ENCODE data around the gene PIK3C3. TPM values are rescaled to one million over a fixed set of nuclear protein-coding genes. Genes with fewer than 3 reads are reported as not detected.

PIK3C3 gene
- total RNA-seq, 4 donors from 2014 or later, result 35.5 to 54.7 (median 39.6) TPM

DNA sequence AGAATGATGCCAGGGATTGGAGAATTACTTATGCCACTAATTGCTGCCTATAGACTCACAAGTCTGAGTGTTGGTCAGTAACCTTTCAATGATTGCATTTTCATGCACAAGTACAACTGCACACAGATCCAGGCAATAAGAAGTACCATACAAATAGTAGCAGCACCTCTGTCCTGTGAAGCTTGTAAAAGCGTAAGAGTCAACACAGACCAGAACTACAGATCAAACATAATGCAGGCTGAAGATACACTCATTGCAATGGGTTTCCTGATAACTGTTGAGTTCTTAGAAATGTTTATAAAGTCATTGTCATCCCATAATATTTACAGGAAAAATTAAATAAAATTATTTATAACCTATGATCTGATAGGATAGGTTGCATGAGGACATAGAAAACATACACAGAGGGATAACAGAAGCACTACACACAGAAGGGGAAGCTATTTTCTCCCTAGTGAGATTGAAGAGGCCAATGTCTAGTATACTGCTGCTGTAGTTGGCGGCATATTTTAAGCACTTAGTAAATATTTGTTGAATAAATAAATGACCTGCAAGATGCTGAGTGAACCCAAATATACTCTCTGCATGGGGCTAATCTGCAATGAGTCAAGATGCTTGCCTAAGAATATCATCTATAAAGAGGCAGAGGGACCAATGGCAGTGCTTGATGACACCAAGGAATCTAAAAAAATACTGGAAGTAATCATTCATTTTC is 5.7 kb upstream of the PIK3C3 start:
- no peak for TF ChIP-seq POLR2A (IDR thresholded peaks at IDR 0.05)
- TF ChIP-seq, protein P1, sequence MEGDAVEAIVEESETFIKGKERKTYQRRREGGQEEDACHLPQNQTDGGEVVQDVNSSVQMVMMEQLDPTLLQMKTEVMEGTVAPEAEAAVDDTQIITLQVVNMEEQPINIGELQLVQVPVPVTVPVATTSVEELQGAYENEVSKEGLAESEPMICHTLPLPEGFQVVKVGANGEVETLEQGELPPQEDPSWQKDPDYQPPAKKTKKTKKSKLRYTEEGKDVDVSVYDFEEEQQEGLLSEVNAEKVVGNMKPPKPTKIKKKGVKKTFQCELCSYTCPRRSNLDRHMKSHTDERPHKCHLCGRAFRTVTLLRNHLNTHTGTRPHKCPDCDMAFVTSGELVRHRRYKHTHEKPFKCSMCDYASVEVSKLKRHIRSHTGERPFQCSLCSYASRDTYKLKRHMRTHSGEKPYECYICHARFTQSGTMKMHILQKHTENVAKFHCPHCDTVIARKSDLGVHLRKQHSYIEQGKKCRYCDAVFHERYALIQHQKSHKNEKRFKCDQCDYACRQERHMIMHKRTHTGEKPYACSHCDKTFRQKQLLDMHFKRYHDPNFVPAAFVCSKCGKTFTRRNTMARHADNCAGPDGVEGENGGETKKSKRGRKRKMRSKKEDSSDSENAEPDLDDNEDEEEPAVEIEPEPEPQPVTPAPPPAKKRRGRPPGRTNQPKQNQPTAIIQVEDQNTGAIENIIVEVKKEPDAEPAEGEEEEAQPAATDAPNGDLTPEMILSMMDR (IDR thresholded peaks at IDR 0.05), result no peak
- no peak for DNase-seq (ENCODE audit: low spot score in 2 of 2)
- intact Hi-C loops (cut with DNase I; ENCODE audit: low total_unique reads), result no loop called here
- no peak overlapping the region for H3K4me3 ChIP-seq (ENCODE audit: low read depth, poor library complexity, severe bottlenecking)
- WGBS, 2 donors, result 95 to 100% methylated on average over 2 of the region's 2 CpGs

DNA sequence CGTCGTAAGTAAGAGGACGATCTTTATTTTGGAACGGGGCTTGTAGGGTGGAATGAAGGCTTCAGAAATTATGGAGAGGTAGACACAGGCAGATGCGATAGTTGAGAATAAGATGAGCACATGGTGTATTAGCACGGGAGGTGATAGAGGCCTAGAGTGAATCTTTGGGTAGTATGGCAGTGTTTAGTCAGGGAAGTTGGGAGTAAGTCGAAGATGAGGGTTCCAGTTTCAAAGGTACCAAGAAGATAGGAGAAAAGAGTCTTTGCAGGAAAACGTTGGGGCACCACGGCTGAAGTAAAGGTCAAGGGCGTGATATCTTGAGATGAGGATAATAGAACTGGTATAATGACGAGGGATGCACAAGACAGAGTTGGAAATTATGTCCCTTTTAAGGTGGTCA is 654 bp downstream of the PIK3C3 start:
- 7 to 9% methylated on average over 11 of the region's 11 CpGs for WGBS, 2 donors
- intact Hi-C loops (cut with DNase I; ENCODE audit: low total_unique reads), result no loop called here
- TF ChIP-seq, protein P1 (IDR thresholded peaks at IDR 0.05), result no peak
- TF ChIP-seq POLR2A (IDR thresholded peaks at IDR 0.05), result no peak
- DNase-seq (ENCODE audit: low spot score in 2 of 2), result no peak
- H3K4me3 ChIP-seq (ENCODE audit: low read depth, poor library complexity, severe bottlenecking), result peak overlapping the region; percentile 97

DNA sequence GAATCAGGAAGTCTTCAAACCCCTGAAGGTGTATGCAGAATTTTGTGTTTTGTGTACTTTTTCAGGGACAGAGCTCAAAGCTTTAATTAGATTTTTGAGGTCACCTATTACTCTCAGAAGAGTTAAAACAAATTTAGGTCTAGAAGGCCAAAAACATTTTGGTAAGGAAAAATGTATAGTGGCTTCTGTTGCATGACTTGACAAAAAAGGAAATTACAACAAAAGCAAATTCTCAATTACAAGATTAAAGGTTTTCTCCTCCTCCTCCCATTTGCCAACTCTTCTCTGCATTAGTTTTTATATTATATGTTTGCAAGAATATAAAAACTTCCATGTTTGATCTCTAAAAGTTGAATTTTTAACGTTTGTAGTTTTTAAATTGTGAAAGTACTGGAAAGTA is 4.0 kb downstream of the PIK3C3 start:
- intact Hi-C loops (cut with DNase I; ENCODE audit: low total_unique reads), result no loop called here

DNA sequence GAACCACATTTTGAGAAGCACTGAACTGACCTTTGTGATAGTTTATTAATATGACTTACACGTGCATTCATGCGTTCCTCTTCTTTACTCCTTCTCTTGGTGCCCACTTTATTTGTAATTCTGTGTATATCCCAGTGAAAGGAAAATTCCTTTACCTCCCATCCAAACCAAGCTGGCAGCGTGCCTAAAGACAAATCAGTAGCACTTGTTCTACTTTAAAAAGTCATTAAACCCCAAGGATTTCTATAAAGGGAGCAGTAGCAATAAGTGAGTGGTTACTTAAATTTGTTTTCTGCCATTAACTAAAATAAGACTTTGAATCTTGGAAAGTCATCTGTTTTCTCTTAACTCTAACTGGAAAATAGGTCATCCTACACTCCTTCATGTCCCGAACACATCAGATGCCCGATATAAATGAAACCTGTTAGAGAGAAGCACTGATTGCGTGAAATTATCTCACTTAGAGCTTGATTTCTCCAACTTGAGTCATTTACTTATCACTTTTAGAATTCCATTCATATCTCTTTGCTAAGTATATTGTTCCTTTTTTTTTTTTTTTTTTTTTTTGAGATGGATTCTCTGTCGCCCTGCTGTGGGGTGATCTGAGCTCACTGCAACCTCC is 10.7 kb downstream of the PIK3C3 start:
- DNase-seq (ENCODE audit: low spot score in 2 of 2), result no peak
- intact Hi-C loops (cut with DNase I; ENCODE audit: low total_unique reads), result no loop called here
- 71 to 75% methylated on average over 7 of the region's 7 CpGs for WGBS, 2 donors
- TF ChIP-seq POLR2A (IDR thresholded peaks at IDR 0.05), result no peak
- TF ChIP-seq, protein P1 (IDR thresholded peaks at IDR 0.05), result no peak
- H3K4me3 ChIP-seq (ENCODE audit: low read depth, poor library complexity, severe bottlenecking), result no peak overlapping the region

More for the DNA sequence above, 4.0 kb downstream of the PIK3C3 start:
- no peak for DNase-seq (ENCODE audit: low spot score in 2 of 2)
- no peak for TF ChIP-seq POLR2A (IDR thresholded peaks at IDR 0.05)
- TF ChIP-seq, protein P1 (IDR thresholded peaks at IDR 0.05), result no peak
- H3K4me3 ChIP-seq (ENCODE audit: low read depth, poor library complexity, severe bottlenecking), result no peak overlapping the region
- WGBS, 2 donors, result 91 to 93% methylated on average over 1 of the region's 1 CpG

DNA sequence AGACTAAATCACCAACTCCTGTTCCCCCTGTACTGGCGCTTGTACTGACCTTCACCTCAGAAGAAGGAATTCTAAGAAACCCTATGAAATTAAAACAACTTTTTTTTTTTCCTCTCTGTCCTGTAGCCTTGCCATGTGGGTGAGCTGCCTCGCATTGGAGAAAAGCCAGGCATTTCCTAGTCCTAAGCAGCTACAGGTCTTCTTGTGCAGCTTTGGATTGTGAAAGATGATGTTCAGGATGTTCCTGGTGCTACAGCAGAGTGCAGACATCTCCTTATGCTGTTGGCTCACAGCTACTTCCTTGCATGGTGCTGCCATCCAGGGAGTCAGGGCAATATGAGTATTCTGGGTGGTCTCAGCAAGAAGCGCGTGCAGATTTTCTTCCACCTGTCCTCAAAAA is 11.9 kb downstream of the PIK3C3 start:
- intact Hi-C loops (cut with DNase I; ENCODE audit: low total_unique reads), result no loop called here

More for the DNA sequence above, 11.9 kb downstream of the PIK3C3 start:
- no peak for DNase-seq (ENCODE audit: low spot score in 2 of 2)
- TF ChIP-seq, protein P1 (IDR thresholded peaks at IDR 0.05), result no peak
- TF ChIP-seq POLR2A (IDR thresholded peaks at IDR 0.05), result no peak
- H3K4me3 ChIP-seq (ENCODE audit: low read depth, poor library complexity, severe bottlenecking), result no peak overlapping the region
- WGBS, 2 donors, result 94 to 96% methylated on average over 4 of the region's 4 CpGs
